RPMI7951 (cell line): Measurements from ENCODE around the gene BAZ1A. TPM values are rescaled to one million over a fixed set of nuclear protein-coding genes. Genes with fewer than 3 reads are reported as not detected.
"Not testable (repeated sequence)": the region's sequence is repeated elsewhere in the genome, so short reads cannot be mapped to it uniquely, and the experiment has no call there.

Experiments used
- DNase-seq: peaks from one replicate; pipeline ENCODE4 v3.0.0-alpha.2; 2012; ENCODE audit warnings: low read depth
- total RNA-seq: library from RNA; depleted of rRNA; stranded (reverse); fragments of >200 nt; shearing (Covaris generic); gene quantifications from 2 replicates; pipeline ENCODE4 v1.2.3, GENCODE V29; 2014

BAZ1A gene
- total RNA-seq, 1 experiment from 2014 or later, result 26.4 TPM

- DNase-seq, result peak; percentile 45
Measured at GRCh38 chr14:34781242-34781641, 93.9 kb downstream of the BAZ1A start.

DNA sequence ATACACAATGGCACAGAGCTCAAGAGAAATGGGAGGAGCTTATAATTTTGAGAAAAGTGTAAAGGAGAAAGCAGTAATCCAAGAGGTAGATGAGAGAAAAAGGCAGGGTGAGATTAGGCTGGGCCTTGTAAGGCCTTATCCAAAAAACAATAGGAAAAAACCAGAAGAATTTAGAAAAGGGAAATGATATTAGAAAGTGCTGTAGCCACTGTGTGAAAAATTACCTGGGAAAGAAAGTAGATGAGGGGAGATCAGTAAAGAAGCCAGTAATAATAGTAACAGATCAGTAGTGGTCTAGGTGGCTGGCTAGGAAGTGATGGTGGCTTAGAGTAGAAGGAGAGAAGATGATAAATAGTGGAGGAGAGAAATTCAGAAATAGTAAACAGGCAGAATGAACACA lies 94.5 kb downstream of the BAZ1A start:
- DNase-seq, result no peak

GRCh38 chr14:34778744-34779143 lies 96.4 kb downstream of the BAZ1A start:
- no peak for DNase-seq

GRCh38 chr14:34776611-34777010 lies 98.5 kb downstream of the BAZ1A start:
- DNase-seq, result no peak

DNA sequence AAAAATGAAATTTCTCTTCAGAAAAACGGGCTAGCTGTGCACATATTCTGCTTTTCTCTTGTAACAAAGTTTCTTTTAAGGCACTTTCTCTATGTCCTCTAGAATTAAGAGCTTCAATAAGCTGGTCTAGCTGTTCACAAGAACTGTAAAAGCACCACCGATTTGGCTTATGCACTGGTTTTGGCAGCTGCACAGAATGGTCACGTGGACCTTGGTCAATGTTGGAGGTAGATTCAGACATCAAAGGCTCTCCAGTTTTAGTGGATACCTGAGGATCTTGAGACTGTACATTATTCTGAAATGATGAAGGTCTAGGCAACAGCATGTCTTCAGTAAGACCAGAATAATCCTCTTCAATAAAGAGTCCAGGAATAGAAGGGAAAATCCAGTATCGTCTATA lies 99.2 kb downstream of the BAZ1A start:
- DNase-seq, result no peak

GRCh38 chr14:34775342-34775741 lies 99.8 kb downstream of the BAZ1A start:
- DNase-seq, result no peak

- DNase-seq, result no peak
Measured at GRCh38 chr14:34770901-34771300, 104.3 kb downstream of the BAZ1A start.

GRCh38 chr14:34766606-34767005 lies 108.6 kb downstream of the BAZ1A start:
- DNase-seq, result no peak

GRCh38 chr14:34766060-34766459 lies 109.1 kb downstream of the BAZ1A start:
- DNase-seq, result no peak

DNA sequence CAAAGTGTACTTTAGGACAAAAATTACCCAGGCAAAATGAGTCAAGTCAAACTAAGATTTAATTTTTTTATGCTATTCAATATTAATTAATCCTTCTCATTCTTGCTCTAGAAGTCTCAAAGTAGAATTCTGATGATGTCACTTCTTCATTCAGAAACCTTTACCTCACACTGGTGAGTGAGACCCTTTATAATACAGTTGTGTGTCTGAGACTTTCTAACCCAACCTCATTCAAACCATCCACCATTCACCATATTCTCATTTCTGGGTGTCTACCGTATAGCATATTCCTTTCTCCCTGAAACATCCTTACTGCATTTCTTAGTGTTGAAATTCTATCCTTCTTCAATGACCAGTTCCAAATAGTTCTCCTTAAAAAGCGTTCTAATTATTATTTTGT lies 119.9 kb downstream of the BAZ1A start:
- DNase-seq, result no peak

DNA sequence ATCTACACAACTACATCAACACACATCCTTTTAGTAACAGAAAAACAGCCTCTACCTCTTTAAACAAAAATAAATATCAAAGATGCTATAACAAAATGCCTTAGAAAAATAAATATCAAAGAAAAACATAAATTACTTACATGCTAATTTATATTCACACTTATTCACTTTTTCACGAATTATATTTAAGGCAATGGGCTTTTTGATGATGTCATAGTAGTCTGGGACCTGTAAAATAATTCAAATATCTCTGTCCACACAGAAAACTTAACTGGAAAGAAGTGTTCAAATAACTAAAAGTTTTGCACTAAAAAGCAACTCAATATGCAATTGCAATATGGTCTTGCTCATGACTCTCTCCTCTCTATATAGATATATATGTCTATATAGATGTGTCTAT lies 120.5 kb downstream of the BAZ1A start:
- no peak for DNase-seq

- no peak for DNase-seq
Measured at GRCh38 chr14:34750670-34751069, 124.5 kb downstream of the BAZ1A start.

GRCh38 chr14:34750233-34750632 lies 124.9 kb downstream of the BAZ1A start:
- no peak for DNase-seq

- DNase-seq, result no peak
Measured at GRCh38 chr14:34749408-34749807, 125.8 kb downstream of the BAZ1A start.

DNA sequence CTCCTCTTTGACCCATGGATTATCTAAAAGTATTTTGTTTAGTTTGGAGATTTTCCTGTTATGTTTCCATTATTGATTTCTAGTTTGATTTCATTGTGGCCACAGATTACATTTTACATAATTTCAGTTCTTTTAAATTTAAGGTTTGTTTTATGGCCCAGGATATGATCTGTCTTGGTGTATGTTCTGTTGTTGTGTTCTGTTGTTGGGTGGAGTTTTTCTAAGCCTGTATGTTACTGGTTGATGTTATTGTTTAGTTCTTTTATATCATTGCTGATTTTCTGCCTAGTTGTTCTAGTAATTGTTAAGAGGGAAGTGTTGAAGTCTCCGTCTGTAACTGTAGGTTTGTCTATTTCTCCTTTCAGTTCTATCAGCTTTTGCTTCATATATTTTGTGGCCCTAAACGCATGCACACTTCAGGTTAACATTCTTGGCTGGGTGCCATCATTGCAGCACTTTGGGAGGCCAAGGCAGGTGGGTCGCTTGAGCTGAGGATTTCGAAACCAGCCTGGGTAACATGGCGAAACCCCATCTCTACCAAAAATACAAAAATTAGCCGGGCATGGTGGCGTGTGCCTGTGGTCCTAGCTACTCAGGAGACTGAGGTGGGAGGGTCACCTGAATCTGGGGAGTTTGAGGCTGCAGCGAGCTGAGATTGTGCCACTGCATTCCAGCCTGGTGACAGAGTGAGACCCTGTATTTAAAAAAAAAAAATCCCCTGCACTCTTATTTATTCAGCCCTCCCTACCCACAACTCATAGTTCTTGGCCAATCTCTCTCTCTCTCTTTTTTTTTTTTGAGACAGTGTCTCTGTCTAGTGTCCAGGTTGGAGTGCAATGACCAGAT lies 132.7 kb downstream of the BAZ1A start:
- DNase-seq, result no peak

GRCh38 chr14:34741840-34742239 lies 133.3 kb downstream of the BAZ1A start:
- no peak for DNase-seq

DNA sequence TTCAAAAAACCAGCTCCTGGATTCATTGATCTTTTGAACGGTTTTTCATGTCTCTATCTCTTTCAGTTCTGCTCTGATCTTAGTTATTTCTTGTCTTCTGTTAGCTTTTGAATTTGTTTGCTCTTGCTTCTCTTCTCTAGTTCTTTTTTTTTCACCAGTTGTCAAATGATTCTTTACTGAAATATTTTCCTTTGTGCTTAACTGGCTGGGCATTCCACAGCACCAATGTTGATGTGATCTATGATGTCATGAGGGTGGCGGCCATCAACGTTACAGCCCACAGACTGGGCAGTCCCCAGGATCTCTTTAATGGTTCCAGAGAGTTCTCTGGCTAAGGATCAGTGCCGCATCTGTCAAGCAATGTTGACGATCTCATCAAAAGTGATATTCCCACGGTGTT lies 135.0 kb downstream of the BAZ1A start:
- not testable (repeated sequence) for DNase-seq

GRCh38 chr14:34737079-34737478 lies 138.1 kb downstream of the BAZ1A start:
- not testable (repeated sequence) for DNase-seq

- no peak for DNase-seq
Measured at GRCh38 chr14:34733245-34733644, 141.9 kb downstream of the BAZ1A start.

DNA sequence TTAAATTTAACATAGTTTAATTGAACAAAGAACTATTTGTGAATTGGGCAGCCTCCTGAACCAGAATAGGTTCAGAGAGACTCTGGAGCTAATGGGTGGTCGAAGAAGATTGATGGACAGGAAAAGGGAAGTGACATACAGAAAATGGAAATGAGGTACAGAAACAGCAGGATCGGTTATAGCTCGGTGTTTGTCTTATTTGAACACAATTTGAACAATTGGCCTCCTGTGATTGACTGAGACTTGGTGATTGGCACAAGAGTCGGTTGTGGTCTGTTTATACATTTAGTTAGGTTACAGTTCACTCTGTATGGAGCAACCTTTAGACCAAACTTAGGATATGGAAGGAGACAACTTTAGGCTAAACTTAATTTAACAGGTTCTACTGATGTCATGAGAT lies 142.4 kb downstream of the BAZ1A start:
- DNase-seq, result no peak

DNA sequence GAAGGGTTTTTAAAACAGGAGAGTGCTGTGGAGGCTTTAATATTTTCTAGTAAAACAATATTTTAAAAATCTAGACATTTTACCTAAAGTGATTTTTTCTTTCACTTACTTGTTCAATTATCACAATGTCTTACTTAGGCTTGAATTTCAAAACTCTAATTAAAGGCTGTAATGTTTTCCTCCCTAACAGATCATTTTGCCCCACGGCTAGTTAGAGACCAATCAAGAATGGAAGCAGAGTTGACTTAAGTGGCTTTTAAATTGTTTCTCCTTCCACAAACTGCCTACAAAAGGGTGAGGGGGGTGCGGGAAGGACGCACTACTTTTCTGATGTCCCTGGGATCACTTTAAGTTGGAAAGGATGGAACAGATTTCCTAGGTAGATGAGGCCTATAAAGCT lies 151.3 kb downstream of the BAZ1A start:
- no peak for DNase-seq

DNA sequence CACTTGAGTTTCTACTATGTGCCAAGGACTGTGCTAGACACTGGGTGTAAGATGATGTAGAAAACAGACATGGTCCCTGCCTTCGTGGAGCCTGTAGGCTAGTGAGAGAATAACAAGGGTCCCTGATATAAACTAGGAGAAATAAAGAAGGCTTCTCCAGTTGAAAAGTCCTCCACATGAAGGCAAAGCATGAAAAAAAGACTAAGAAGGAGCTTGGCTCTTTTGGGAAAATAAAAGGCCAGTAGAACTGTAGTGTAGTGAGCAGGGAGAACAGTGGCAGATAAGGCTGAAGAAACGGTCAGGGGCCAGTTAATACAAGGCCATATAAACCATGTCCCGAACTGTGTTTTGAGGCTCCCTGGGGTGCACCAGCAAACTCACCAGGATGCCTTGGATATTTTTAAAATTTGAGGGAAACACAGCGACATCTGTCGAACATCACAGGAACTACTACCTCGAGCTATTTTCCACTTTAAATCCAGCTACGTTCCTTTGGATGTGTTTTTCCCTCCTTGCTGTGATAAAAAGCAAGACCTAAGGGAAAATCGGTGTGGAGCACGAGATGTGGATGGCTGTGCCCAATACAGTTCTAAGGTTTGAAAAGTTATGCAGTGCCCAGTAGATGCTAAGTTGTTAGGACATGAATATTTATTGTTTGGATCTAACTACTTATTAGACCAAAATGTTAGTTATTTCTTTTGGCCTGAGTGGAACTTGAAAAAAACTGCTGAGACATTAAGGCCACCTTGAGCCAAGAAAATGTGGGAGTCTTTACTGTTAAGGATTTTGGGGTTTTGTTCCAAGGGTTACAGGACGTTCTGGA lies 152.2 kb downstream of the BAZ1A start:
- peak; percentile 59 for DNase-seq

GRCh38 chr14:34721129-34721528 lies 154.0 kb downstream of the BAZ1A start:
- DNase-seq, result no peak
